Measurements from ENCODE around the gene PNPLA1.
A peak's percentile ranks its signal among the peaks of the same experiment; 100 is the strongest.

PNPLA1 gene

GRCh38 chr6:36285187-36285671, 15.4 kb downstream of the PNPLA1 start:
- no peak for DNase-seq (ENCODE audit: low read depth in 3 of 3)

DNA sequence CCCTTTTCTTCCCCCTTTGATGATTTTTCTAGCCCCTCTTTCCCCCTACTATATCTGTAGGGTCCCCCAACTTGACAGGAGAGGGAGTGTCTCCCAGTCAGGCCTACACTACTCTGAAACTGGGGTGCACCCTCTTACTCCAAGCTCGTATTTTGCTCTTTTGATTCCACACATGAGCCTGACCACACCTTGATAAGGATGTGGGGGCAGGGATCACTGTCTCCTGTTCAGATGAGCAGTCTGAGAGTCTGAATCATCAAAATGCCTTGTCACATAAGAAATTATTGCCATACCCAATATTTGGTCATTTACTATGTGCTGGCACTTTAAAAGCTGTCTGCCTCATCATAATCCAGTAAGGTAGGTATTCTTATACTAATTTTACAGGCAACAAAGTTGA, 15.9 kb downstream of the PNPLA1 start:
- DNase-seq (ENCODE audit: low read depth in 3 of 3): no peak

DNA sequence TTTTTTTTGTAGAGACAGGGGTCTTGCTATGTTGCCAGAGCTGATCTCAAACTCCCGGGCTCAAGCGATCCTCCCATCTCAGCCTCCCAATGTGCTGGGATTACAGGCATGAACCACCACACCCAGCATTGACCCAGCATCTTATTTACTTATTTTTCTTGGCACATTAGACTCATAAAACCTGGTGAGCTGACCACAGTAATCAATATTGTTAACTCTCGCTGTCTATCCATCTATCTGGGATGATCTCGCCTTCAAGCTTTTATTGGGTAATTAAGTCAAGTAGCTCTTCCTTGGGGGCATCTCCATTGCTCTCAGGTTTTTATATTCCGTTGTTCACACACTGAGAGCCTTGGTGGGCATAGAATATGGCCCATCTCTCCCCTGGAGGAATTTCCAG, 17.0 kb downstream of the PNPLA1 start:
- DNase-seq (ENCODE audit: low read depth in 3 of 3): no peak

GRCh38 chr6:36289281-36289878, 19.5 kb downstream of the PNPLA1 start:
- DNase-seq (ENCODE audit: low read depth in 3 of 3): no peak

- no peak for DNase-seq (ENCODE audit: low read depth in 3 of 3)
These were observed 21.1 kb downstream of the PNPLA1 start for GRCh38 chr6:36290668-36291620.

- no peak for DNase-seq (ENCODE audit: low read depth in 3 of 3)
These were observed 22.3 kb downstream of the PNPLA1 start for GRCh38 chr6:36292170-36292569.

- no peak for DNase-seq (ENCODE audit: low read depth in 3 of 3)
These were observed 26.4 kb downstream of the PNPLA1 start for GRCh38 chr6:36296240-36296639.

- DNase-seq (ENCODE audit: low read depth in 3 of 3): no peak
These were observed 27.2 kb downstream of the PNPLA1 start for GRCh38 chr6:36297051-36297450.

GRCh38 chr6:36297511-36297910, 27.7 kb downstream of the PNPLA1 start:
- no peak for DNase-seq (ENCODE audit: low read depth in 3 of 3)

GRCh38 chr6:36298027-36298426, 28.2 kb downstream of the PNPLA1 start:
- no peak for DNase-seq (ENCODE audit: low read depth in 3 of 3)

GRCh38 chr6:36301085-36301658, 31.3 kb downstream of the PNPLA1 start:
- no peak for DNase-seq (ENCODE audit: low read depth in 3 of 3)

- no peak for DNase-seq (ENCODE audit: low read depth in 3 of 3)
These were observed 31.9 kb downstream of the PNPLA1 start for GRCh38 chr6:36301781-36302180.

- peak; percentile 78 to 92 (median 81) for DNase-seq (ENCODE audit: low read depth in 3 of 3)
These were observed 32.5 kb downstream of the PNPLA1 start for GRCh38 chr6:36302227-36302976.

GRCh38 chr6:36305885-36306284, 36.0 kb downstream of the PNPLA1 start:
- DNase-seq (ENCODE audit: low read depth in 3 of 3): no peak

- DNase-seq (ENCODE audit: low read depth in 3 of 3): no peak
These were observed 36.5 kb downstream of the PNPLA1 start for GRCh38 chr6:36306375-36306774.

GRCh38 chr6:36308514-36308913, 38.7 kb downstream of the PNPLA1 start:
- no peak for DNase-seq (ENCODE audit: low read depth in 3 of 3)

DNA sequence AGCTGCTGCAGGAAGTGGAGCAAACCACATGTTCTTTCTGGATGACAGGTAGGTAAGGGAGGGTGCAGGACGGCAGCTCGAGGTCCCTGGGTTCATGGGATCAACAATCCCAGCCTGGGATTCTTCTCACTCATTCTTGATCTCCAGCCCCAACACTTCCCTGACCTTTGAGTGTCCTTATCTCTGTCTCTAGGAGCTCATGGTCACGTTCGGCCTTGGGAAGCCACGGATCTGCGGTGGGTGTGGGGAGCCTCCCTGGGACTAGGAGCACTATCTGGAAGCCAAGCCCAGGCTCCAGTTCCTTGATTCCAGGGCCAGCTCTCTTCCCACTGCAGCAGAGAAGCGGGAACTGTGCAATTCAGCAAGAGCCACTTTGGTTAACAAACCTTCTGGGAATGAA, 39.3 kb downstream of the PNPLA1 start:
- no peak for DNase-seq (ENCODE audit: low read depth in 3 of 3)

GRCh38 chr6:36309900-36310299, 40.0 kb downstream of the PNPLA1 start:
- DNase-seq (ENCODE audit: low read depth in 3 of 3): no peak

DNA sequence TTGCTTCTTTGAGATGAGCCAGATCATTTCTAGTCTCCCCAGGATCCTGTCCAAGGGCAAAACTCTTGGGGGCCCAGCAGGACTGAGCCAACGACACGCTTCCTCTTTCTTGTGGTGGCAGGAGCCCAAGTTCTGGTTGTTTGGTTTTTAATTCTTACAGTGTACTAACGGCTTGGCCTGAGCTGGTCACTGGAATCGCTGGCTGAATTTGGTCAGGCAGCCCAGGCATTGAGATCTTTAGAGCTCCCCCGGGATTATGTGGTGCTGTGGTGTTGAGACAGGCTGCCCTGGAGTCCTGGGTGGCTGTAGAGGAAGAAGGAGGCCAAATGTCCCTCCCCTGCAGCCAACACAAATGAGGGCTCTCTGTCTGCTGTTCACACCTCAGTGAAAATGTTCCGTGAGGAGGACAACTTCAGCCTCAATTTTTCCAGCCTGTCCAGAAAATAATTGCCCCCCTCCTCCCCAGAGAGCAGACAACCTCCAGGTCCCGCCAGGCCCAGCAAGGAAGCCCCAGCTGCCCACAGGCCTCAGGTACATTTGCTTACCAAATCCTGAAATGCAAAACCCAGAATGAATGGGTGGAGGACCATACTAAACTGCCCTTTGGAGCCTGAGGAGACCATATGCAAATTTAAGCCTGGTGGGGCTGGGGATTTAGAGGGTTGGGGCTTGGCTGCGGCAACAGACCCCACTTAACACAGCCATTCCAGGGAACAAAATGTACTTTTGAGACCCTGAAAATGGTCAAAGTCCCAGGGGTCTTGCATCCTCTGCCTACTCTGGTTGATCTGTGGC, 43.2 kb downstream of the PNPLA1 start:
- no peak for DNase-seq (ENCODE audit: low read depth in 3 of 3)

DNA sequence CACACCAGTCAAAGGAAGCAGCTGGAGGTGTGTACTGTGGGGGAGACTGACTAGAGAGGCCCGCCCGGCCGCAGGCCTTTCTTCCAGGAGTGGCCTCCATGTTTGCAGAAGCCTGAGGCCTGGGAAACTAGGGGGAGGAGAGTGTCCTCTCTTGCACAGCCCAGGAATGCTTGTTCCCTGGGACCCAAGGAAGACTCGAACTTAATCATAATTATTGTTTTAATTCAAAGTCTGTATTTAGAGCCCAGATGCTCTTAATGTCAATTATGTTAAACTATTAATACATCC, 43.7 kb downstream of the PNPLA1 start:
- DNase-seq (ENCODE audit: low read depth in 3 of 3): no peak

Data from stimulated activated CD4-positive, alpha-beta T cell treated with anti-CD3 and anti-CD28 coated beads, TNF-alpha, amount 100 ng/mL, for 4 hours (primary cell).